Fibroblast of villous mesenchyme (primary cell): ENCODE results near the gene IL1RN. TPM values are rescaled to one million over a fixed set of nuclear protein-coding genes. Genes with fewer than 3 reads are reported as not detected.

Experiments
- DNase-seq: peaks from one replicate; pipeline ENCODE4 v3.0.0-alpha.2; 2010; ENCODE audit warnings: low read depth
- H3K4me3 ChIP-seq: 2 replicates; pipeline ENCODE4 v1.5.1; 2011; ENCODE audit warnings: low read depth, mild to moderate bottlenecking, low read length
- CTCF ChIP-seq: IDR thresholded peaks from 2 replicates; pipeline ENCODE4 v1.5.1; 2012; ENCODE audit warnings: low read depth, mild to moderate bottlenecking, low read length; ENCODE audit not compliant: insufficient read depth
- total RNA-seq: library from RNA; depleted of rRNA; stranded (reverse); fragments of >200 nt; gene quantifications from 2 replicates; pipeline ENCODE4 v1.2.3, GENCODE V29; 2012

IL1RN gene
- total RNA-seq, 1 donor: not detected

GRCh38 chr2:113083296-113083695 lies 44.1 kb upstream of the IL1RN start:
- DNase-seq: no peak
- H3K4me3 ChIP-seq: no peak overlapping the region
- TF ChIP-seq CTCF: no peak

GRCh38 chr2:113084249-113085000 lies 43.0 kb upstream of the IL1RN start:
- TF ChIP-seq CTCF: peak; percentile 40
- no peak for DNase-seq
- H3K4me3 ChIP-seq: no peak overlapping the region

DNA sequence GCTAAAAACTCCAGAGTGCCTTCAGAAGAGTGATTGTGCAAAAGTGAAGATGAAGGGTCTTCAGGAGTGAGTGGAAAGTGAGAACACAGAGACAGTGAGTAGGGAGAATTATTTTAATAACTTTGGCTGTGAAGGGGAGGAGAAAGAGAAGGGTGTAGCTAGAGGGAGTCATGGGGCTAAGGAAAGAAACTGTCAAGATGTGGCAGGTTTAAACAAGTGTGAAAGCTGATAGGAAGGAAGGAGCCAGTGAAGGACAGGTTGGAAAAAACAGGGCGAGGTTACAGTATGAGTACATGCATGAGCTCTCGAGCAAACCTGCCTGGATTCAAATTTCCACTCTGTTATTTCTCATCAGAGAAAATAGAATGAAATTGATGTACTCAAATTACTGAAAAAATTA lies 41.9 kb upstream of the IL1RN start:
- no peak overlapping the region for H3K4me3 ChIP-seq
- DNase-seq: no peak
- no peak for TF ChIP-seq CTCF

DNA sequence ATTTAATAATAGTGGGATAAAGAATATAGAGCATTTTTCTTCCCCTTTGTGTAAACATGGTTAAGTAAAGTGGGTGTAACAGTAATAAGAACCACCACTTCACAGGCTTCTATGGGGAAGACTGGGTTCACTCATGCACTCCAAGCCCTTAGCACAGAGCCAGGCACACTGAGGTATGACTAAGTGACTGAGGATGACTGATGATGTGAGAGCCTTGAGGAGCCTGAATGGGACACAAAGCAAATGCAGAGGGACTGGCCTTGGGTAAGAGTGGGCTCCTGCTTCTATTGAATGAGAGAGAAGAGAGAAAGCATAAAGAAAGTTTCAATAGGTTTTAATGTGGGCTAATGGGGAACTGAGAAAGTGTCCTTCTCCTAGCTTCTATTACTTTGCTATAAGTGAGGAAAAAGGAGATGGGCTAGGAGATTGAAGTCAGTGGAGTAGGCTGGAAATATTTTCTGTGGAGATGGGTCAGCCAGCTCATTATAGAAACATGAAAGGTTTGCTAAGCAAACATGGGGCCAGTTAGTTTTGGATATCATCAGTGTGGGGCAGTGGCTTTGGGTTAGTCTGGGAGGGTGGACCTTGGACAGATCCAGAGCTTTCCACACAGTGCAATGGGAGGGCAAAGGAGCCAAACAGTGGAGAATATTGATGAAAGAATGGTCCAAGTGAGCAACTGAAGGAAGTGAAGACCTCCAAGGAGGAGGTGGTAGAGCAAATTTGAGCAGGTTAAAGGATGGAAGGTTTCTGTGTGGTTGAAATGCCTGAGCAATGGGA lies 39.0 kb upstream of the IL1RN start:
- no peak for DNase-seq
- H3K4me3 ChIP-seq: no peak overlapping the region
- TF ChIP-seq CTCF: no peak

GRCh38 chr2:113089916-113090315 lies 37.5 kb upstream of the IL1RN start:
- no peak for TF ChIP-seq CTCF
- H3K4me3 ChIP-seq: no peak overlapping the region
- DNase-seq: no peak

GRCh38 chr2:113091231-113091896 lies 36.0 kb upstream of the IL1RN start:
- H3K4me3 ChIP-seq: no peak overlapping the region
- no peak for DNase-seq
- no peak for TF ChIP-seq CTCF
